ENCODE measurements around the gene SEC24B. TPM values are rescaled to one million over a fixed set of nuclear protein-coding genes. Genes with fewer than 3 reads are reported as not detected.

SEC24B gene
- total RNA-seq, 1 donor from 2014 or later, result 41.9 TPM

DNA sequence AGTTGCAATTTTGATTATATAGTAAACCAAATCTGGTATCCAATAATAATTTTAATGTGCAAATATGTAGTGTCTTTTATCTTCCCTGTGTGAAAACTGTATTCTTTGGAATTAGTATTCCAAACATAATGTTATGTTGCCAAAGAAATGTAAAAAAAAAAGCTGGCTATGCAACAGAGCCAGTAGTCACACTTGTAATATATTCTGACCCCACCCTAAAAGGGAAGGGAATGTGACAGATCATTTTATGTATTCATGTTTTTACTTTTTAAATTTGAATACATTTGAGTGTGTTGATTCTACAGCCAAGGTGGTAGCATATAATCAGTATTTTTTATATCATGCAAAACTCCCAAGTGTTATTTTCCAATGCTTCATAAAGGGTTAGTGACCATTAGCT lies 98.6 kb downstream of the SEC24B start:
- Histone ChIP-seq H3K4me3 (ENCODE audit: insufficient read depth, low read depth, low read length) (no peak overlapping the region), H3K9ac (ENCODE audit: low read length) (no peak overlapping the region), H3K79me2 (ENCODE audit: insufficient read depth, low read length) (no peaks in the 10 kb centered on the region), H3K27ac (ENCODE audit: low read depth, low read length) (no peak overlapping the region), H2AFZ (ENCODE audit: low read depth, low read length) (no peak overlapping the region), H3K4me1 (ENCODE audit: insufficient read depth, low read length) (no peaks in the 10 kb centered on the region), H3K9me3 (ENCODE audit: insufficient read depth, low read depth, low read length) (no peaks in the 10 kb centered on the region), H3K4me2 (ENCODE audit: low read length) (no peak overlapping the region), H4K20me1 (ENCODE audit: insufficient read depth, low read length) (no peaks in the 10 kb centered on the region), H3K36me3 (ENCODE audit: insufficient read depth, low read length) (peaks cover 49% of the 10 kb centered on the region), H3K27me3 (ENCODE audit: insufficient read depth, low read length) (no peaks in the 10 kb centered on the region)
- H3K36me3 Mint-ChIP-seq (ENCODE audit: low read depth, unreplicated experiment), result peaks cover 15% of the 10 kb centered on the region
- no peaks in the 10 kb centered on the region for H3K27me3 Mint-ChIP-seq (ENCODE audit: low read depth, unreplicated experiment)
- H3K4me1 Mint-ChIP-seq (ENCODE audit: low read depth, unreplicated experiment), result no peaks in the 10 kb centered on the region
- H3K27ac Mint-ChIP-seq (ENCODE audit: unreplicated experiment), result no peak overlapping the region
- DNase-seq (ENCODE audit: low read depth), result no peak
- no peak overlapping the region for H3K4me3 Mint-ChIP-seq (ENCODE audit: unreplicated experiment)
- FAIRE-seq, result no peak
- peaks cover 2% of the 10 kb centered on the region for H3K9me3 Mint-ChIP-seq (ENCODE audit: unreplicated experiment)
- TF ChIP-seq, protein P1, sequence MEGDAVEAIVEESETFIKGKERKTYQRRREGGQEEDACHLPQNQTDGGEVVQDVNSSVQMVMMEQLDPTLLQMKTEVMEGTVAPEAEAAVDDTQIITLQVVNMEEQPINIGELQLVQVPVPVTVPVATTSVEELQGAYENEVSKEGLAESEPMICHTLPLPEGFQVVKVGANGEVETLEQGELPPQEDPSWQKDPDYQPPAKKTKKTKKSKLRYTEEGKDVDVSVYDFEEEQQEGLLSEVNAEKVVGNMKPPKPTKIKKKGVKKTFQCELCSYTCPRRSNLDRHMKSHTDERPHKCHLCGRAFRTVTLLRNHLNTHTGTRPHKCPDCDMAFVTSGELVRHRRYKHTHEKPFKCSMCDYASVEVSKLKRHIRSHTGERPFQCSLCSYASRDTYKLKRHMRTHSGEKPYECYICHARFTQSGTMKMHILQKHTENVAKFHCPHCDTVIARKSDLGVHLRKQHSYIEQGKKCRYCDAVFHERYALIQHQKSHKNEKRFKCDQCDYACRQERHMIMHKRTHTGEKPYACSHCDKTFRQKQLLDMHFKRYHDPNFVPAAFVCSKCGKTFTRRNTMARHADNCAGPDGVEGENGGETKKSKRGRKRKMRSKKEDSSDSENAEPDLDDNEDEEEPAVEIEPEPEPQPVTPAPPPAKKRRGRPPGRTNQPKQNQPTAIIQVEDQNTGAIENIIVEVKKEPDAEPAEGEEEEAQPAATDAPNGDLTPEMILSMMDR (IDR thresholded peaks at IDR 0.05; ENCODE audit: insufficient read depth, low read depth, low read length), result no peak
- TF ChIP-seq EZH2 (IDR thresholded peaks at IDR 0.05; ENCODE audit: insufficient read depth, low read length), result no peak

DNA sequence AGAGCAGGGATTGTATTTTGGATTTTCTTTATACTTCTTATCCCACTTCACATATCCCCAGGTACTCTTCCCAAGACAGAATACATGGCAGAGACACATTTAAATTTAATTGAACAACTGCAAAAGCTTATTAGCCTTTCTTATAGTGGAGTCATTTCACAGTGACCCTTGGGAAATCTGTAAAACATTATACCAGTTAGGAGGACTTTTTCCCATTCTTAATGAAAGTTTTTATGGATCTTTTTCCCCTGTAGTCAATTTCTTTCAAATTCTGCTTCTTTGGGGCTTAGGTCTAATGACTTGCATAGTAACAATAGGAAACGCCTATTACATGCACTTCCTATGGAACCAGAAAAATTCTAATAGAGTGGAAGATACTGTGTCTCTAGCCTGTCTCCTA lies 111.8 kb downstream of the SEC24B start:
- Histone ChIP-seq H3K4me3 (ENCODE audit: insufficient read depth, low read depth, low read length) (no peak overlapping the region), H3K27me3 (ENCODE audit: insufficient read depth, low read length) (no peaks in the 10 kb centered on the region), H3K36me3 (ENCODE audit: insufficient read depth, low read length) (peaks cover 17% of the 10 kb centered on the region), H4K20me1 (ENCODE audit: insufficient read depth, low read length) (peaks cover 3% of the 10 kb centered on the region), H2AFZ (ENCODE audit: low read depth, low read length) (no peak overlapping the region), H3K27ac (ENCODE audit: low read depth, low read length) (no peak overlapping the region), H3K9me3 (ENCODE audit: insufficient read depth, low read depth, low read length) (no peaks in the 10 kb centered on the region), H3K4me1 (ENCODE audit: insufficient read depth, low read length) (peaks cover 10% of the 10 kb centered on the region), H3K9ac (ENCODE audit: low read length) (no peak overlapping the region), H3K79me2 (ENCODE audit: insufficient read depth, low read length) (no peaks in the 10 kb centered on the region), H3K4me2 (ENCODE audit: low read length) (no peak overlapping the region)
- no peak for DNase-seq (ENCODE audit: low read depth)
- Mint-ChIP-seq H3K36me3 (ENCODE audit: low read depth, unreplicated experiment) (peaks cover 18% of the 10 kb centered on the region), H3K27ac (ENCODE audit: unreplicated experiment) (no peak overlapping the region), H3K4me1 (ENCODE audit: low read depth, unreplicated experiment) (peaks cover 19% of the 10 kb centered on the region), H3K9me3 (ENCODE audit: unreplicated experiment) (no peaks in the 10 kb centered on the region), H3K4me3 (ENCODE audit: unreplicated experiment) (no peak overlapping the region), H3K27me3 (ENCODE audit: low read depth, unreplicated experiment) (no peaks in the 10 kb centered on the region)
- TF ChIP-seq, protein P1 (IDR thresholded peaks at IDR 0.05; ENCODE audit: insufficient read depth, low read depth, low read length), result no peak
- FAIRE-seq, result no peak

DNA sequence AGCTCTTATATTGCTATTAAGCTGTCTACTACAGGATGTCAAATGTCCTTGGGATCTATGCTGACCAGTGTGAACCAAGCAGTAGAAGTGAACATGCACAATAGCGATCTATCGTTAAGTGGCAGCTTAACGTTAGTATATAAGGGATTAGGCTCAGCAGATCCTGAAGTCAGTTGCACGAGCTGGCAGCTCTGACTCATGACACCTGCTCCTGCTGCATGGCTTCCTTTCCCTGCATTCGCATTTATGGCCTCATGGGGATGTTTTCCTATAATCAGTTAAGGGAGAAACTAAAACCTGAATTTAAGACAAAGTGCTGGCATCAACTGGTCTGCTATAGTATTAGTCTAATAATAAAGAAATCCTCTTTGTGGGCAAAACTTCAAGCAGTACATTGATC lies 113.8 kb downstream of the SEC24B start:
- H3K27ac Mint-ChIP-seq (ENCODE audit: unreplicated experiment), result peak overlapping the region; percentile 63

More for the DNA sequence above, 113.8 kb downstream of the SEC24B start:
- H3K4me3 Mint-ChIP-seq (ENCODE audit: unreplicated experiment), result no peak overlapping the region
- DNase-seq (ENCODE audit: low read depth) (no peak), FAIRE-seq (no peak)
- Histone ChIP-seq H3K4me1 (ENCODE audit: insufficient read depth, low read length) (peaks cover 10% of the 10 kb centered on the region), H3K4me3 (ENCODE audit: insufficient read depth, low read depth, low read length) (no peak overlapping the region), H3K27ac (ENCODE audit: low read depth, low read length) (no peak overlapping the region), H4K20me1 (ENCODE audit: insufficient read depth, low read length) (no peaks in the 10 kb centered on the region), H2AFZ (ENCODE audit: low read depth, low read length) (no peak overlapping the region), H3K36me3 (ENCODE audit: insufficient read depth, low read length) (peaks cover 13% of the 10 kb centered on the region), H3K79me2 (ENCODE audit: insufficient read depth, low read length) (no peaks in the 10 kb centered on the region), H3K27me3 (ENCODE audit: insufficient read depth, low read length) (no peaks in the 10 kb centered on the region), H3K9ac (ENCODE audit: low read length) (no peak overlapping the region), H3K9me3 (ENCODE audit: insufficient read depth, low read depth, low read length) (no peaks in the 10 kb centered on the region), H3K4me2 (ENCODE audit: low read length) (no peak overlapping the region)
- peaks cover 14% of the 10 kb centered on the region for H3K36me3 Mint-ChIP-seq (ENCODE audit: low read depth, unreplicated experiment)
- H3K27me3 Mint-ChIP-seq (ENCODE audit: low read depth, unreplicated experiment), result no peaks in the 10 kb centered on the region
- peaks cover 17% of the 10 kb centered on the region for H3K4me1 Mint-ChIP-seq (ENCODE audit: low read depth, unreplicated experiment)
- no peaks in the 10 kb centered on the region for H3K9me3 Mint-ChIP-seq (ENCODE audit: unreplicated experiment)
- no peak for TF ChIP-seq EZH2 (IDR thresholded peaks at IDR 0.05; ENCODE audit: insufficient read depth, low read length)
- TF ChIP-seq, protein P1 (IDR thresholded peaks at IDR 0.05; ENCODE audit: insufficient read depth, low read depth, low read length), result no peak
